Loucy (cell line): Measurements from ENCODE around the gene CAMLG.

ENCODE experiments used
- H2AFZ ChIP-seq: fragments of 200-600 bp; sonication (generic); 2 replicates; pipeline ENCODE4 v1.6.0; 2016; ENCODE audit warnings: antibody characterized with exemption, mild to moderate bottlenecking, low read length, moderate library complexity
- H3F3A ChIP-seq: fragments of 200-600 bp; 2 replicates; pipeline ENCODE4 v1.6.0; 2016; ENCODE audit warnings: antibody characterized with exemption, low read depth, mild to moderate bottlenecking
- H3K27me3 ChIP-seq: fragments of 200-600 bp; sonication (generic); 2 replicates; pipeline ENCODE4 v1.6.1; 2014; ENCODE audit warnings: low read length, mild to moderate bottlenecking; ENCODE audit not compliant: insufficient read depth, poor library complexity, severe bottlenecking
- H3K36me3 ChIP-seq: fragments of 200-600 bp; sonication (generic); 2 replicates; pipeline ENCODE4 v1.6.1; 2016; ENCODE audit warnings: low read length; ENCODE audit not compliant: insufficient read depth
- H3K4me1 ChIP-seq: fragments of 200-600 bp; sonication (generic); 2 replicates; pipeline ENCODE4 v1.5.1; 2014; ENCODE audit warnings: low read length, mild to moderate bottlenecking; ENCODE audit not compliant: insufficient read depth, poor library complexity, severe bottlenecking
- H3K4me2 ChIP-seq: fragments of 200-600 bp; sonication (generic); 2 replicates; pipeline ENCODE4 v1.6.0; 2014; ENCODE audit warnings: antibody characterized with exemption, low read length, low read depth, mild to moderate bottlenecking; ENCODE audit not compliant: poor library complexity, severe bottlenecking
- H3K4me3 ChIP-seq: fragments of 200-600 bp; sonication (generic); 2 replicates; pipeline ENCODE4 v1.5.1; 2014; ENCODE audit warnings: low read length, mild to moderate bottlenecking, mixed read lengths; ENCODE audit not compliant: poor library complexity, severe bottlenecking
- H3K79me2 ChIP-seq: fragments of 200-600 bp; sonication (generic); 2 replicates; pipeline ENCODE4 v1.6.1; 2014; ENCODE audit warnings: low read length; ENCODE audit not compliant: insufficient read depth
- H3K9ac ChIP-seq: fragments of 200-600 bp; sonication (generic); 2 replicates; pipeline ENCODE4 v1.6.0; 2014; ENCODE audit warnings: mild to moderate bottlenecking, low read depth, low read length, moderate library complexity; ENCODE audit not compliant: poor library complexity, severe bottlenecking
- H3K9me2 ChIP-seq: fragments of 200-600 bp; sonication (generic); replicated peaks from 2 replicates; pipeline ENCODE4 v1.6.1; 2016; ENCODE audit warnings: low read depth, low read length, mixed read lengths
- H3K9me3 ChIP-seq: fragments of 200-600 bp; sonication (generic); 2 replicates; pipeline ENCODE4 v1.6.1; 2014; ENCODE audit warnings: mild to moderate bottlenecking, antibody characterized with exemption, low read length, low read depth; ENCODE audit not compliant: insufficient read depth
- H4K20me1 ChIP-seq: fragments of 200-600 bp; sonication (generic); 2 replicates; pipeline ENCODE4 v1.6.0; 2014; ENCODE audit warnings: antibody characterized with exemption, low read length, mild to moderate bottlenecking; ENCODE audit not compliant: insufficient read depth, poor library complexity, severe bottlenecking
- EZH2phosphoT487 ChIP-seq: fragments of 200-600 bp; IDR thresholded peaks from 2 replicates; pipeline ENCODE4 v1.6.1; 2018; ENCODE audit warnings: antibody characterized with exemption, mild to moderate bottlenecking, moderate library complexity, borderline replicate concordance
- TF ChIP-seq, protein P1 (sequence below): fragments of 200-600 bp; sonication (generic); conservative IDR thresholded peaks from 2 replicates; pipeline ENCODE4 v1.5.1; 2014; ENCODE audit warnings: mild to moderate bottlenecking, antibody characterized with exemption, low read length

CAMLG gene

DNA sequence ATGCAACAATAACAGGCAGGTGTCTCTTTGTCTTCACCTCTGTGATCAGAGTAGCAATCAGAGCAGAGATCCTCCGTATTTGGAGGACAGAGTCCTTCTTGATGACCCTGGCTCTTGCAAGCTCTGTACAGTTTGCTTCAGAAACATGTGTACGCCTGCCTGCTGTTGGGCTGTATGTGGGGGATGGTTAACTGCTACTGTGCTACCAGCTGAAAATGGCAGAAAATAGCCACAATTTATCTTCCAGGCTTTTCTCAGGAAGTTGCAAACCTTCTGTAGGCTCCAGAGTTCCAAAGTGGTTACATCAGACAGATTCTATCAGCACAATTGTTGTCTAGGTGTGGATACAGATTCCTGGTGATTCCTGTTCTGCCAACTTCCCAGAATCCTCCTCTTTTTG, 55.7 kb downstream of the CAMLG start:
- H3K36me3 ChIP-seq = peaks cover 63% of the 10 kb centered on the region; the same call in 1 of the 2 replicates
- H3K4me2 ChIP-seq = no peak overlapping the region
- no peaks in the 10 kb centered on the region for H3K9me3 ChIP-seq

DNA sequence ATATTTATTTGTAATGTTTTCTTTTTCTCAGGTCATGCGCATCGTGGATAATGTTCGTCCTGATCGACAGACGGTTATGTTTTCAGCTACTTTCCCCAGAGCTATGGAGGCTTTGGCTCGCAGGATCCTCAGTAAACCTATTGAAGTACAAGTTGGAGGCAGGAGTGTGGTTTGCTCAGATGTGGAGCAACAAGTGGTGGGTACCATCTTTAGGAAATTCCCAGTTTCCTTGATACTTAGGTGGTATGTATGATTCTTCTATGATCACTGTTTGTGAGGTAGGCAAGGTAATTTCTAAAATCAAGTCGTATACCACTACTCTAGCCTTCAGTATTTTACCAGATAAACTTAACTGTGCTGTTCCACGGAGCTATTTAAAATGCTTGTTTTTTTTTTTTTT, 56.5 kb downstream of the CAMLG start:
- Histone ChIP-seq H3F3A (no peaks in the 10 kb centered on the region), H4K20me1 (no peaks in the 10 kb centered on the region), H3K4me2 (no peak overlapping the region), H3K4me3 (no peak overlapping the region), H3K27me3 (no peaks in the 10 kb centered on the region), H3K79me2 (no peaks in the 10 kb centered on the region), H3K36me3 (peaks cover 57% of the 10 kb centered on the region; the same call in 1 of the 2 replicates), H3K9me2 (no peaks in the 10 kb centered on the region), H2AFZ (no peak overlapping the region), H3K4me1 (no peaks in the 10 kb centered on the region), H3K9ac (no peak overlapping the region), H3K9me3 (no peaks in the 10 kb centered on the region)
- TF ChIP-seq, protein P1, sequence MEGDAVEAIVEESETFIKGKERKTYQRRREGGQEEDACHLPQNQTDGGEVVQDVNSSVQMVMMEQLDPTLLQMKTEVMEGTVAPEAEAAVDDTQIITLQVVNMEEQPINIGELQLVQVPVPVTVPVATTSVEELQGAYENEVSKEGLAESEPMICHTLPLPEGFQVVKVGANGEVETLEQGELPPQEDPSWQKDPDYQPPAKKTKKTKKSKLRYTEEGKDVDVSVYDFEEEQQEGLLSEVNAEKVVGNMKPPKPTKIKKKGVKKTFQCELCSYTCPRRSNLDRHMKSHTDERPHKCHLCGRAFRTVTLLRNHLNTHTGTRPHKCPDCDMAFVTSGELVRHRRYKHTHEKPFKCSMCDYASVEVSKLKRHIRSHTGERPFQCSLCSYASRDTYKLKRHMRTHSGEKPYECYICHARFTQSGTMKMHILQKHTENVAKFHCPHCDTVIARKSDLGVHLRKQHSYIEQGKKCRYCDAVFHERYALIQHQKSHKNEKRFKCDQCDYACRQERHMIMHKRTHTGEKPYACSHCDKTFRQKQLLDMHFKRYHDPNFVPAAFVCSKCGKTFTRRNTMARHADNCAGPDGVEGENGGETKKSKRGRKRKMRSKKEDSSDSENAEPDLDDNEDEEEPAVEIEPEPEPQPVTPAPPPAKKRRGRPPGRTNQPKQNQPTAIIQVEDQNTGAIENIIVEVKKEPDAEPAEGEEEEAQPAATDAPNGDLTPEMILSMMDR = no peak
- TF ChIP-seq EZH2phosphoT487 = no peak

More for the DNA sequence above, 55.7 kb downstream of the CAMLG start:
- Histone ChIP-seq H3K4me1 (no peaks in the 10 kb centered on the region), H3F3A (no peaks in the 10 kb centered on the region), H3K9ac (no peak overlapping the region), H4K20me1 (no peaks in the 10 kb centered on the region), H2AFZ (no peak overlapping the region), H3K27me3 (no peaks in the 10 kb centered on the region), H3K9me2 (no peaks in the 10 kb centered on the region), H3K4me3 (no peak overlapping the region), H3K79me2 (no peaks in the 10 kb centered on the region)
- no peak for TF ChIP-seq EZH2phosphoT487
- TF ChIP-seq, protein P1 = no peak

DNA sequence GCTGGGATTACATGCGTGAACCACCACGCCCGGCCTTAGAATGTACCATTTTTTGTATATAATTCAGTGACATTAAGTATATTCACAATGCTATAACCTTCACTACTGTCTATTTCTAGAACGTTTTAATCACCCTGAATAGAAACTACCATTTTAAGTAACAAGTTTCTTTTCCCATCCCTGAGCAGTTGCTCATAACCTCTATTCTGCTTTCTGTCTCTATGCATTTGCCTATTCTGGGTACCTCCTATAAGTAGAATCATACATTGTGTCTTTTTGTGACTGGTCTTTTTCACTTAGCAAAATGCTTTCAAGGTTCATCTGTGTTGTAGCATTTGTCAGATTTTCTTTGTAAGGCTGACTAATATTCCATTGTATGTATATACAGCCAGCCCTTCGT, 60.1 kb downstream of the CAMLG start:
- Histone ChIP-seq H3K9me3 (no peaks in the 10 kb centered on the region), H3K4me1 (no peaks in the 10 kb centered on the region), H3K4me2 (no peak overlapping the region), H2AFZ (no peak overlapping the region), H3K4me3 (no peak overlapping the region), H3K9ac (no peak overlapping the region), H3K9me2 (no peaks in the 10 kb centered on the region), H3K27me3 (no peaks in the 10 kb centered on the region), H3K36me3 (peaks cover 37% of the 10 kb centered on the region; the same call in 1 of the 2 replicates), H4K20me1 (no peaks in the 10 kb centered on the region), H3K79me2 (no peaks in the 10 kb centered on the region), H3F3A (no peaks in the 10 kb centered on the region)
- no peak for TF ChIP-seq EZH2phosphoT487
- TF ChIP-seq, protein P1 = no peak
